Fibroblast of lung (primary cell): ENCODE results near the gene MCF2L. TPM values are rescaled to one million over a fixed set of nuclear protein-coding genes. Genes with fewer than 3 reads are reported as not detected.

Experiments used
- DNase-seq, 2 donors: peaks; one replicate each; pipeline versions ENCODE4 v3.0.0 to v3.0.0-alpha.2; 2010; ENCODE audit warnings: low read depth in 2 of 2
- H2AFZ ChIP-seq: 2 replicates; pipeline ENCODE4 v1.5.1; 2012; ENCODE audit warnings: low read length, control low read depth, inconsistent platforms
- H3K27ac ChIP-seq: 2 replicates; pipeline ENCODE4 v1.5.1; 2011; ENCODE audit warnings: low read length, control low read depth; ENCODE audit not compliant: insufficient read depth
- H3K27me3 ChIP-seq: 2 replicates; pipeline ENCODE4 v1.5.1; 2011; ENCODE audit warnings: mild to moderate bottlenecking, low read length; ENCODE audit not compliant: control insufficient read depth, insufficient read depth
- H3K36me3 ChIP-seq: 2 replicates; pipeline ENCODE4 v1.5.1; 2011; ENCODE audit warnings: low read length; ENCODE audit not compliant: control insufficient read depth, insufficient read depth
- H3K4me1 ChIP-seq: 2 replicates; pipeline ENCODE4 v1.5.1; 2011; ENCODE audit warnings: low read length; ENCODE audit not compliant: control insufficient read depth, insufficient read depth; ENCODE audit errors: extremely low read depth
- H3K4me2 ChIP-seq: 2 replicates; pipeline ENCODE4 v1.5.1; 2011; ENCODE audit warnings: low read length, control low read depth; ENCODE audit not compliant: insufficient read depth; ENCODE audit errors: extremely low read depth
- H3K4me3 ChIP-seq, 4 experiments: fragments of 200-600 bp in 1 of 4; sonication (generic) in 1 of 4; replicated peaks in 1 of 4; 2 replicates each; pipeline ENCODE4 v1.5.1; 2011 to 2016; ENCODE audit warnings: low read length in 4 of 4, low read depth in 3 of 4, mild to moderate bottlenecking in 3 of 4, control low read depth in 2 of 4, inconsistent platforms in 1 of 4, mixed read lengths in 1 of 4; ENCODE audit not compliant: insufficient read depth in 1 of 4; ENCODE audit errors: control extremely low read depth in 1 of 4
- H3K79me2 ChIP-seq: 2 replicates; pipeline ENCODE4 v1.5.1; 2012; ENCODE audit warnings: mild to moderate bottlenecking, low read length, inconsistent platforms; ENCODE audit not compliant: control insufficient read depth, insufficient read depth
- H3K9ac ChIP-seq: 2 replicates; pipeline ENCODE4 v1.5.1; 2011; ENCODE audit warnings: mild to moderate bottlenecking, low read length, control low read depth; ENCODE audit not compliant: insufficient read depth
- H3K9me3 ChIP-seq: 2 replicates; pipeline ENCODE4 v1.5.1; 2012; ENCODE audit warnings: low read depth, low read length; ENCODE audit not compliant: control insufficient read depth, insufficient read depth
- H4K20me1 ChIP-seq: 2 replicates; pipeline ENCODE4 v1.5.1; 2011; ENCODE audit warnings: low read length; ENCODE audit not compliant: control insufficient read depth, insufficient read depth; ENCODE audit errors: extremely low read depth
- CTCF ChIP-seq, 2 donors: IDR thresholded peaks in 1 of 2; conservative IDR thresholded peaks in 1 of 2; 1 replicate in 1 of 2; 2 replicates in 1 of 2; pipeline ENCODE4 v1.5.1; 2011 to 2012; ENCODE audit warnings: low read length in 2 of 2, control low read depth in 1 of 2, inconsistent platforms in 1 of 2, low read depth in 1 of 2, mild to moderate bottlenecking in 1 of 2
- EZH2 ChIP-seq: IDR thresholded peaks from 2 replicates; pipeline ENCODE4 v1.5.1; 2012; ENCODE audit warnings: low read length, control low read depth, mild to moderate bottlenecking; ENCODE audit errors: missing control alignments
- polyA plus RNA-seq, 2 donors: library from polyadenylated mRNA; depleted of rRNA in 1 of 2; stranded (reverse) in 1 of 2; unstranded in 1 of 2; fragments of >200 nt; gene quantifications; 2 replicates each; pipeline ENCODE4 v1.2.1, GENCODE V29; 2011 to 2012; ENCODE audit warnings: missing spikeins in 1 of 2
- total RNA-seq: library from RNA; depleted of rRNA; stranded (reverse); fragments of >200 nt; gene quantifications from 2 replicates; pipeline ENCODE4 v1.2.1, GENCODE V29; 2014

Gene MCF2L
- total and polyA plus RNA-seq, 2 donors (not counting 1 experiment from before 2014, with no cell fraction given), result 0.18 to 3.3 TPM

GRCh38 chr13:112926003-112926402, 43.0 kb upstream of the MCF2L start:
- Histone ChIP-seq H3K9ac (no peak overlapping the region), H3K9me3 (no peaks in the 10 kb centered on the region), H3K4me1 (peaks cover 5% of the 10 kb centered on the region), H3K27me3 (peaks cover 18% of the 10 kb centered on the region), H3K27ac (no peak overlapping the region), H3K36me3 (no peaks in the 10 kb centered on the region), H4K20me1 (no peaks in the 10 kb centered on the region), H3K79me2 (no peaks in the 10 kb centered on the region), H3K4me2 (no peak overlapping the region), H2AFZ (no peak overlapping the region), H3K4me3 (no peak overlapping the region)
- DNase-seq, result no peak
- TF ChIP-seq EZH2 (no peak), CTCF (conservative IDR thresholded peaks at IDR 0.05 in 1 of 2, IDR thresholded peaks at IDR 0.05 in 1 of 2; ENCODE audit: low read depth in 1 of 2, low read length in 2 of 2) (no peak)

GRCh38 chr13:112926993-112927392, 42.0 kb upstream of the MCF2L start:
- Histone ChIP-seq H3K4me3 (no peak overlapping the region), H2AFZ (no peak overlapping the region), H3K4me2 (no peak overlapping the region), H3K9ac (no peak overlapping the region), H3K9me3 (no peaks in the 10 kb centered on the region), H3K27ac (no peak overlapping the region), H4K20me1 (no peaks in the 10 kb centered on the region), H3K27me3 (peaks cover 18% of the 10 kb centered on the region), H3K79me2 (no peaks in the 10 kb centered on the region), H3K4me1 (peaks cover 5% of the 10 kb centered on the region), H3K36me3 (no peaks in the 10 kb centered on the region)
- no peak for DNase-seq
- no peak for TF ChIP-seq CTCF (conservative IDR thresholded peaks at IDR 0.05 in 1 of 2, IDR thresholded peaks at IDR 0.05 in 1 of 2; ENCODE audit: low read depth in 1 of 2, low read length in 2 of 2)
- TF ChIP-seq EZH2, result no peak

- no peak overlapping the region for H3K4me2 ChIP-seq
- H4K20me1 ChIP-seq, result no peaks in the 10 kb centered on the region
- no peak overlapping the region for H3K27ac ChIP-seq
- no peak overlapping the region for H3K9ac ChIP-seq
- H2AFZ ChIP-seq, result no peak overlapping the region
- no peaks in the 10 kb centered on the region for H3K36me3 ChIP-seq
- TF ChIP-seq CTCF (conservative IDR thresholded peaks at IDR 0.05 in 1 of 2, IDR thresholded peaks at IDR 0.05 in 1 of 2; ENCODE audit: low read depth in 1 of 2, low read length in 2 of 2), result no peak
- TF ChIP-seq EZH2, result no peak
- no peak overlapping the region for H3K4me3 ChIP-seq
- H3K4me1 ChIP-seq, result peaks cover 5% of the 10 kb centered on the region
- no peaks in the 10 kb centered on the region for H3K79me2 ChIP-seq
- H3K27me3 ChIP-seq, result peaks cover 18% of the 10 kb centered on the region
- H3K9me3 ChIP-seq, result no peaks in the 10 kb centered on the region
- DNase-seq, result peak in 1 of 2 donors; percentile 10
Observed at GRCh38 chr13:112928020-112928971, 40.7 kb upstream of the MCF2L start.
